Adrenal gland (tissue), 5 donors: ENCODE measurements around the gene CHST3.

Experiments used
- POLR2A ChIP-seq, 2 donors: fragments of 450-650 bp; IDR thresholded peaks; one replicate each; pipeline ENCODE4 v1.6.1; 2017; ENCODE audit warnings: antibody characterized with exemption in 2 of 2, mild to moderate bottlenecking in 2 of 2, moderate library complexity in 1 of 2
- TF ChIP-seq, protein P1 (sequence below), 6 experiments: fragments of 450-650 bp in 4 of 6; fragments of 200-600 bp in 2 of 6; sonication (generic) in 1 of 6; IDR thresholded peaks; 1 replicate in 5 of 6; 2 replicates in 1 of 6; pipeline versions ENCODE4 v1.5.1 to v1.8.0; 2016 to 2021; ENCODE audit warnings: antibody characterized with exemption in 6 of 6, mild to moderate bottlenecking in 2 of 6, moderate library complexity in 1 of 6
- donor health status: DM: no; HTN: no; CAD: no.

DNA sequence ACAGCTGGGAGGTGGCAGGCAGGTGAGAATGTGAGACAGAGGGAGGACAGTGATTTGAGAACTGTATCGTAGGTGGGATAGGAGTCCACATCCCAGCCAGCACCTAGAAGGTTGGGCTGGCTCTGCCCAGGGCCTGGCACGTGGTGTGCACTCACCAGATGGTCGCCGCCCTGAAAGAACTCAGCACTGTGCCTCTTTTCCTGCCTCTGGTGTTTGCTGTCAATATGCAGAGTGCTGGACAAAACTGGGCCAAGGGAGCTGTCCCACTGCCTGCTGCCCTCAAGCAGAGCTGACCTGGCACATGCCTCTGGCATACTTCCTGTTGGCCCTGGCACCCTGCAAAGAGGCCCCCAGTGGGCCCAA is 36.8 kb downstream of the CHST3 start:
- TF ChIP-seq, protein P1, sequence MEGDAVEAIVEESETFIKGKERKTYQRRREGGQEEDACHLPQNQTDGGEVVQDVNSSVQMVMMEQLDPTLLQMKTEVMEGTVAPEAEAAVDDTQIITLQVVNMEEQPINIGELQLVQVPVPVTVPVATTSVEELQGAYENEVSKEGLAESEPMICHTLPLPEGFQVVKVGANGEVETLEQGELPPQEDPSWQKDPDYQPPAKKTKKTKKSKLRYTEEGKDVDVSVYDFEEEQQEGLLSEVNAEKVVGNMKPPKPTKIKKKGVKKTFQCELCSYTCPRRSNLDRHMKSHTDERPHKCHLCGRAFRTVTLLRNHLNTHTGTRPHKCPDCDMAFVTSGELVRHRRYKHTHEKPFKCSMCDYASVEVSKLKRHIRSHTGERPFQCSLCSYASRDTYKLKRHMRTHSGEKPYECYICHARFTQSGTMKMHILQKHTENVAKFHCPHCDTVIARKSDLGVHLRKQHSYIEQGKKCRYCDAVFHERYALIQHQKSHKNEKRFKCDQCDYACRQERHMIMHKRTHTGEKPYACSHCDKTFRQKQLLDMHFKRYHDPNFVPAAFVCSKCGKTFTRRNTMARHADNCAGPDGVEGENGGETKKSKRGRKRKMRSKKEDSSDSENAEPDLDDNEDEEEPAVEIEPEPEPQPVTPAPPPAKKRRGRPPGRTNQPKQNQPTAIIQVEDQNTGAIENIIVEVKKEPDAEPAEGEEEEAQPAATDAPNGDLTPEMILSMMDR (IDR thresholded peaks at IDR 0.05) = no peak
- peak in 1 of 2 donors; percentile 9 for TF ChIP-seq POLR2A (IDR thresholded peaks at IDR 0.05)
